Right kidney (tissue), 1 donor: Measurements from ENCODE around the gene SYNGAP1.
"Not testable (repeated sequence)": the region's sequence is repeated elsewhere in the genome, so short reads cannot be mapped to it uniquely, and the experiment has no call there.

Experiments used
- DNase-seq: peaks from one replicate; pipeline ENCODE4 v3.0.0-alpha.2; 2016

Gene SYNGAP1

DNA sequence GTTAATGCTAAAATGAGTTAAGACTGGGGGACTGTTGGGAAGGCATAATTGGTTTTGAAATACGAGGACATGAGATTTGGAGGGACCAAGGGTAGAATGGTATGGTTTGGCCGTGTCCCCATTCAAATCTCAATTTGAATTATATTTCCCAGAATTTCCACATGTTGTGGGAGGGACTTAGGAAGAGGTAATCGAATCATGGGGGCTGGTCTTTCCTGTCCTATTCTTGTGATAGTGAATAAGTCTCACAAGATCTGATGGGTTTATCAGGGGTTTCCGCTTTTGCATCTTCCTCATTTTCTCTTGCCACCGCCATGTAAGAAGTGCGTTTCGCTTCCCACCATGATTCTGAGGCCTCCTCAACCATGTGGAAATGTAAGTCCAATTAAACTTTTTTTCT is 47.2 kb downstream of the SYNGAP1 start:
- no peak for DNase-seq

GRCh38 chr6:33469661-33470060 is 49.8 kb downstream of the SYNGAP1 start:
- no peak for DNase-seq

DNA sequence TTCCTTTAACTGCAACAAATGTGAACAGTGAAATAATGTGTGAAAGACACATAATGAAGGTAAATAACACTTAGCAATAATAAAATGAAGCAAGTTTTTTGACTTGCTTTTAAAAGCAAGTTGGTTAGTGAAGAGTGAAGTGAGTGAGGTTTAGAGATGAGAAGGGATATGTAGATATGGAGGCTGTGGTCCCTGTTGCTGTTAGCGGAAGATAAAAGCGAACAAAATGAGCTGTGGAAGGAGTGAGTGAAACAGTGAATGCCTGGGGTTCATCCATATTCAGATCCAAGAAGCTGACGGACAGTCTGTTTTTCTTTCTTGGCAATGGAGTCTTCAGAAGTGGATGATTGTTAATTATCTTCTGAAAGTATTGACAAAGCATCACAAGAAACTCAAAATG is 58.0 kb downstream of the SYNGAP1 start:
- DNase-seq, result no peak

DNA sequence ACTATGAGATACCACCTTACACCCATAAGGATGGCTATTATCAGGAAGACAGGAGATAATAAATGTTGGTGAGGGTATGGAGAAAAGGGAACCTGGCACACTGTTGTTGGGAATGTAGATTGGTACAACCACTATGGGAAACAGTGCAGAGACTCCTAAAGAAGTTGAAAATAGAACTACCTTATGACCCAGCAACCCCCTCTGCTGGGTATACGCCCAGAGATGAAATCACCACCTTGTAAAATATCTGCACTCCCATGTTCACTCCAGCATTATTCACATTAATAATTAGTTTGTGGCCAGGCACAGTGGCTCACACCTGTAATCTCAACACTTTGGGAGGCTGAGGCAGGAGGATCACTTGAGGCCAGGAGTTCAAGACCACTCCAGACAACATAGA is 61.3 kb downstream of the SYNGAP1 start:
- DNase-seq, result no peak

DNA sequence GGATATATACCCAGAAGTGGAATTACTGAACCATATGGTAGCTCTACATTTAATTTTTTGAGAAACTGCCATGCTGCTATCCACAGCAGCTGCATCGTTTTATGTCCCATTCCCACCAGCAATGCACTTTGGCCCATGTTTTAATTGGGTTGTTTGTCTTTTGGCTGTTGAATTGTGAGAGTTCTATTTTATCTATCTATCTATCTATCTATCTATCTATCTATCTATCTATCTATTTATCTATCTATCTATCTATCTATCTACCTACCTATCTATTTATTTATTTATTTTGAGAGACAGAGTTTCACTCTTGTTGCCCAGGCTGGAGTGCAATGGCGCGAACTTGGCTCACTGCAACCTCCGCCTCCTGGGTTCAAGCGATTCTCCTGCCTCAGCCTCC is 62.8 kb downstream of the SYNGAP1 start:
- not testable (repeated sequence) for DNase-seq

GRCh38 chr6:33483678-33484077 is 63.8 kb downstream of the SYNGAP1 start:
- no peak for DNase-seq

DNA sequence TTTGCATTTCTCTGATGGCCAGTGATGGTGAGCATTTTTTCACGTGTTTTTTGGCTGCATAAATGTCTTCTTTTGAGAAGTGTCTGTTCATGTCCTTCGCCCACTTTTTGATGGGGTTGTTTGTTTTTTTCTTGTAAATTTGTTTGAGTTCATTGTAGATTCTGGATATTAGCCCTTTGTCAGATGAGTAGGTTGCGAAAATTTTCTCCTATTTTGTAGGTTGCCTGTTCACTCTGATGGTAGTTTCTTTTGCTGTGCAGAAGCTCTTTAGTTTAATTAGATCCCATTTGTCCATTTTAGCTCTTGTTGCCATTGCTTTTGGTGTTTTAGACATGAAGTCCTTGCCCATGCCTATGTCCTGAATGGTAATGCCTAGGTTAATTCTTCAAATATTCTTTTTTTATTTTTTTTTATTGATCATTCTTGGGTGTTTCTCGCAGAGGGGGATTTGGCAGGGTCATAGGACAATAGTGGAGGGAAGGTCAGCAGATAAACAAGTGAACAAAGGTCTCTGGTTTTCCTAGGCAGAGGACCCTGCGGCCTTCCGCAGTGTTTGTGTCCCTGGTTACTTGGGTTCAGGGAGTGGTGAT is 64.9 kb downstream of the SYNGAP1 start:
- DNase-seq, result not testable (repeated sequence)

DNA sequence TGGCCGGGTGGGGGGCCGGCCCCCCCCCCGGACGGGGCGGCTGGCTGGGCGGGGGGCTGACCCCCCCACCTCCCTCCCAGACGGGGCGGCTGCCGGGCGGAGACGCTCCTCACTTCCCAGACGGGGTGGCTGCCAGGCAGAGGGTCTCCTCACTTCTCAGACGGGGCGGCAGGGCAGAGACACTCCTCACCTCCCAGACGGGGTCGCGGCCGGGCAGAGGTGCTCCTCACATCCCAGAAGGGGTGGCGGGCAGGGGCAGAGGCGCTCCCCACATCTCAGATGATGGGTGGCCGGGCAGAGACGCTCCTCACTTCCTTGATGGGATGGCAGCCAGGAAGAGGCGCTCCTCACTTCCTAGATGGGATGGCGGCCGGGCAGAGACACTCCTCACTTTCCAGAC is 65.8 kb downstream of the SYNGAP1 start:
- DNase-seq, result not testable (repeated sequence)

- no peak for DNase-seq
Observed at GRCh38 chr6:33488339-33488738, 68.5 kb downstream of the SYNGAP1 start.

DNA sequence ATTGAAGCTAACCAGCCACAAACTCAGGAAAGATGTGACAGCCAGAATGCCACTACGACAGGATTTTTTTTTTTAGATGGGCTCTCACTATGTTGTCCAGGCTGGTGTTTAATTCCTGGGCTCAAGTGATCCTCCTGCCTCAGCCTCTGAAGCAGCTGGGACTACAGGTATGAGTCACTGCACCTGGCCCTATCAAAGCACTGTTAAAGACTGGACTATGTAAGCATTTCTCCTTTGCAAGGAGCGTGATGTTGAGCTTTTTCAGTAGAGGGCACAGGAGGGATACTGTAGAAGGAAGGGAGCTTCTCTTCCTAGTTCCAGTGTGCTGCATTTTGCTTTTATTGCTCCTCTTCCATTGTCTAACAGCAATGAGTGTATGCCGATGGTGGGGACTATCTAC is 70.3 kb downstream of the SYNGAP1 start:
- DNase-seq, result no peak

DNA sequence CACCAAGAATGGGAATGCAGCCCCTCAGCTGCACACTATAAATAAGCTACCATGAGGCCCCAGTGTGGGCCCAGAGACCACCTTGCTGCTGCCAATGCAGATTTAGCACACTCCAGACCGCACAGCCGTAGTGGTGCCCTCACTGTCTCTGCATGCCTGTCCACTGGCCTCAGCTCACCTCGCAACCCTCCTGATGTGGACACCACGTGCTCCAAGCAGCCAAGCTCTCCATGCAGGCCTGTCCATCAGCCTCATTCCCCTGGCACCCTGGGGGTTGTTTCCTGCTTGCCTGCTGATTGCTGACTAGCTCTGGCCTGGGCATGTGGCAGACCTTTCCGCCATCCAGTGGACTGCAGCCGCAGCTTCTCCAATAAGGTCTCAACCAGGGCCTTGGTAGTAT is 70.8 kb downstream of the SYNGAP1 start:
- DNase-seq, result no peak

DNA sequence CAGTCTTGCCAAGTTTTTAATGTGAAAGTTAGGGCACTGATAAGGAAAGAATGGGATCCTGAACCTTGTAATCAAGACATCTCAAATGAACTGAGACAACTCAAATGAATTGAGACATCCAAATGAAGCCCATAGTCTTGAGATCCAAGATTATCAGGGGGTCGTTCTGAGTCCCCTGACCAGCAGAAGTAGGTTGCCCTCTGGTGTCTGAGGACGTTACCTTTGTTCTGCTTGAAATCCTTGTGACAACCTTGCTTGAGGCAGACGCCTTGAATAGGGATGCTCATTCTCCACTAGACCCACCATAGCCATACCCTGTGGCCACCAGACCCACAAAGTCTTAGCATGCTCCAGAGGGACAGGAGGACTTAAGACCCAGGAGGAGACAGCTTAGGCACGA is 72.2 kb downstream of the SYNGAP1 start:
- no peak for DNase-seq

DNA sequence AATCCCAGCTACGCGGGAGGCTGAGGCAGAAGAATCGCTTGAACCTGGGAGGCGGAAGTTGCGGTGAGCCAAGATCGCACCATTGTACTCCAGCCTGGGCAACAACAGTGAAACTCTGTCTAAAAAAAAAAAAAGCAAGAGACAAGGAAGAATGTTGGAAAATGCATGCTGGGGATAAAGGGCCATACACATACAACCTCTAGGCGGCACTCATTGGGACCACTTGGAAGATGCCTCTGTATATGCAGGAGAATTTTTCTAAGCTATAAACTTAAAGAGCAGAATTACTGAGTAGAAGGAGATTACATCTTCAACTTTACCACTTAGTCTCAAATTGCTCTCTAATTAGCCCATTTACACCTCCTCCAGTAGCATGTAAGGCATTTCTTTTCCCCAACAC is 77.3 kb downstream of the SYNGAP1 start:
- no peak for DNase-seq

- no peak for DNase-seq
Observed at GRCh38 chr6:33502486-33502885, 82.6 kb downstream of the SYNGAP1 start.

GRCh38 chr6:33504486-33504885 is 84.6 kb downstream of the SYNGAP1 start:
- DNase-seq, result no peak
